Measurements from ENCODE around the gene LHFPL2. TPM values are rescaled to one million over a fixed set of nuclear protein-coding genes. Genes with fewer than 3 reads are reported as not detected.

Gene LHFPL2
- total and polyA plus RNA-seq, 9 of the 15 experiments (the other 6 are each of a cell fraction or from before 2014, with no cell fraction given), result 1.0 to 6.6 (median 4.6) TPM

GRCh38 chr5:78495800-78496199, 152.8 kb downstream of the LHFPL2 start:
- Histone ChIP-seq H3K9ac (ENCODE audit: insufficient read depth in 1 of 2, low read depth in 2 of 2, low read length in 2 of 2) (no peak overlapping the region), H3K79me2 (ENCODE audit: control insufficient read depth, insufficient read depth, low read length) (0 out of 3 replicates have a peak, but pooled peaks cover 2% of the 10 kb centered on the region), H3K27me3 (ENCODE audit: control insufficient read depth in 2 of 2, insufficient read depth in 2 of 2, low read length in 2 of 2) (no peaks in the 10 kb centered on the region), H3K4me3 (no peak overlapping the region), H3K4me1 (replicated peaks in 1 of 2; ENCODE audit: control insufficient read depth in 2 of 2, insufficient read depth in 2 of 2, low read length in 2 of 2) (peaks cover 6 to 9% of the 10 kb centered on the region in 2 experiments; a peak in 3 of 5 replicates), H4K20me1 (replicated peaks; ENCODE audit: control insufficient read depth, insufficient read depth, low read length) (no peaks in the 10 kb centered on the region), H3K4me2 (ENCODE audit: insufficient read depth, low read length) (no peak overlapping the region), H3K9me1 (ENCODE audit: control insufficient read depth, insufficient read depth, low read length) (no peaks in the 10 kb centered on the region), H3K9me3 (replicated peaks; ENCODE audit: control insufficient read depth, insufficient read depth, low read depth, low read length) (no peaks in the 10 kb centered on the region), H3K27ac (ENCODE audit: extremely low read depth, low read depth, low read length) (no peak overlapping the region), H2AFZ (ENCODE audit: low read depth, low read length) (no peak overlapping the region), H3K36me3 (ENCODE audit: control insufficient read depth, insufficient read depth, low read length) (no peaks in the 10 kb centered on the region)
- ChIA-PET POLR2A (interaction anchor here (0.7 to 1.5 kb wide), 7 partner anchors 9 to 37 kb away, joined by 3 to 7 read pairs (median 3); no protein-coding TSS in a partner anchor), CTCF (ENCODE audit: low intra/inter-chr PET ratio) (no interaction called here)
- BruUV-seq (replicated peaks), result no TSS peak
- ATAC-seq (no peak), DNase-seq (ENCODE audit: extremely low read depth in 1 of 4, low spot score in 3 of 4) (no peak), FAIRE-seq (no peak)
- in situ Hi-C loops (cut with MboI), result no loop called here
- 70% methylated on average over 6 of the region's 6 CpGs for WGBS (ENCODE audit: insufficient coverage, low coverage, missing lambda C conversion rate)
- intact Hi-C loops (cut with micrococcal nuclease), result no loop called here
- TF ChIP-seq ZBTB49 (CRISPR knock-in tag; IDR thresholded peaks at IDR 0.05; ENCODE audit: borderline replicate concordance), result no peak
- no peak for TF ChIP-seq KHSRP (IDR thresholded peaks at IDR 0.05)
- TF ChIP-seq CHD2 (IDR thresholded peaks at IDR 0.05; ENCODE audit: low read depth, low read length), result no peak
- no peak for TF ChIP-seq ZNF449 (CRISPR knock-in tag; IDR thresholded peaks at IDR 0.05)
- TF ChIP-seq ZFPM2 (CRISPR knock-in tag; IDR thresholded peaks at IDR 0.05), result no peak
- TF ChIP-seq GTF2A2 (tag; IDR thresholded peaks at IDR 0.05), result no peak
- no peak for TF ChIP-seq BRCA1 (IDR thresholded peaks at IDR 0.05)
- TF ChIP-seq BRCA1 (CRISPR knock-in tag; IDR thresholded peaks at IDR 0.05), result no peak

Measured in K562 (cell line).